ENCODE measurements around the gene OR10J5.

DNA sequence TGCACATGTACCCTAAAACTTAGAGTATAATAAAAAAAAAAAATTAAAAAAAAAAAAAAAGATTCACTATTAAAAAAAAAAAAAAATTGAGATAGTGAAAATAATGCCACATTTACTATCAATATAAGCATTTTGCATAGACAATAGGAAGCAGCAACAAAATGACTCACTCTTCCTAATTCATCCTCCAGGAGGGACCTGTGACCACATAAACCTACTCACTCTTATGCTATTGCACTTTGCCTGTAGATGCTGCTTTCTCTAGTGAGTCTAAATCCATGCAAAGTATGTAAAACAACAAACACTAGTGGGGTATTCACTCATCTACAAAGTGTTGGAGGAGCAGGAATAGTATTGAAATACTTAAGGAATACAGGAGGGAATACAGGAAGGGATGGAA is 2.9 kb downstream of the OR10J5 start:
- TF ChIP-seq, protein P1, sequence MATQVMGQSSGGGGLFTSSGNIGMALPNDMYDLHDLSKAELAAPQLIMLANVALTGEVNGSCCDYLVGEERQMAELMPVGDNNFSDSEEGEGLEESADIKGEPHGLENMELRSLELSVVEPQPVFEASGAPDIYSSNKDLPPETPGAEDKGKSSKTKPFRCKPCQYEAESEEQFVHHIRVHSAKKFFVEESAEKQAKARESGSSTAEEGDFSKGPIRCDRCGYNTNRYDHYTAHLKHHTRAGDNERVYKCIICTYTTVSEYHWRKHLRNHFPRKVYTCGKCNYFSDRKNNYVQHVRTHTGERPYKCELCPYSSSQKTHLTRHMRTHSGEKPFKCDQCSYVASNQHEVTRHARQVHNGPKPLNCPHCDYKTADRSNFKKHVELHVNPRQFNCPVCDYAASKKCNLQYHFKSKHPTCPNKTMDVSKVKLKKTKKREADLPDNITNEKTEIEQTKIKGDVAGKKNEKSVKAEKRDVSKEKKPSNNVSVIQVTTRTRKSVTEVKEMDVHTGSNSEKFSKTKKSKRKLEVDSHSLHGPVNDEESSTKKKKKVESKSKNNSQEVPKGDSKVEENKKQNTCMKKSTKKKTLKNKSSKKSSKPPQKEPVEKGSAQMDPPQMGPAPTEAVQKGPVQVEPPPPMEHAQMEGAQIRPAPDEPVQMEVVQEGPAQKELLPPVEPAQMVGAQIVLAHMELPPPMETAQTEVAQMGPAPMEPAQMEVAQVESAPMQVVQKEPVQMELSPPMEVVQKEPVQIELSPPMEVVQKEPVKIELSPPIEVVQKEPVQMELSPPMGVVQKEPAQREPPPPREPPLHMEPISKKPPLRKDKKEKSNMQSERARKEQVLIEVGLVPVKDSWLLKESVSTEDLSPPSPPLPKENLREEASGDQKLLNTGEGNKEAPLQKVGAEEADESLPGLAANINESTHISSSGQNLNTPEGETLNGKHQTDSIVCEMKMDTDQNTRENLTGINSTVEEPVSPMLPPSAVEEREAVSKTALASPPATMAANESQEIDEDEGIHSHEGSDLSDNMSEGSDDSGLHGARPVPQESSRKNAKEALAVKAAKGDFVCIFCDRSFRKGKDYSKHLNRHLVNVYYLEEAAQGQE (IDR thresholded peaks at IDR 0.05; ENCODE audit: low read depth), result no peak
- TF ChIP-seq, protein P2, sequence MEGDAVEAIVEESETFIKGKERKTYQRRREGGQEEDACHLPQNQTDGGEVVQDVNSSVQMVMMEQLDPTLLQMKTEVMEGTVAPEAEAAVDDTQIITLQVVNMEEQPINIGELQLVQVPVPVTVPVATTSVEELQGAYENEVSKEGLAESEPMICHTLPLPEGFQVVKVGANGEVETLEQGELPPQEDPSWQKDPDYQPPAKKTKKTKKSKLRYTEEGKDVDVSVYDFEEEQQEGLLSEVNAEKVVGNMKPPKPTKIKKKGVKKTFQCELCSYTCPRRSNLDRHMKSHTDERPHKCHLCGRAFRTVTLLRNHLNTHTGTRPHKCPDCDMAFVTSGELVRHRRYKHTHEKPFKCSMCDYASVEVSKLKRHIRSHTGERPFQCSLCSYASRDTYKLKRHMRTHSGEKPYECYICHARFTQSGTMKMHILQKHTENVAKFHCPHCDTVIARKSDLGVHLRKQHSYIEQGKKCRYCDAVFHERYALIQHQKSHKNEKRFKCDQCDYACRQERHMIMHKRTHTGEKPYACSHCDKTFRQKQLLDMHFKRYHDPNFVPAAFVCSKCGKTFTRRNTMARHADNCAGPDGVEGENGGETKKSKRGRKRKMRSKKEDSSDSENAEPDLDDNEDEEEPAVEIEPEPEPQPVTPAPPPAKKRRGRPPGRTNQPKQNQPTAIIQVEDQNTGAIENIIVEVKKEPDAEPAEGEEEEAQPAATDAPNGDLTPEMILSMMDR (IDR thresholded peaks at IDR 0.05 in 2 of 3, conservative IDR thresholded peaks at IDR 0.05 in 1 of 3; ENCODE audit: borderline replicate concordance in 1 of 3, insufficient read depth in 1 of 3, low read depth in 2 of 3, low read length in 2 of 3), result no peak
- TF ChIP-seq EZH2 (IDR thresholded peaks at IDR 0.05) (no peak), POLR2AphosphoS5 (IDR thresholded peaks at IDR 0.05; ENCODE audit: low read depth, low read length) (no peak), CEBPB (IDR thresholded peaks at IDR 0.05; ENCODE audit: low read depth) (no peak)
- TF ChIP-seq, protein P3, sequence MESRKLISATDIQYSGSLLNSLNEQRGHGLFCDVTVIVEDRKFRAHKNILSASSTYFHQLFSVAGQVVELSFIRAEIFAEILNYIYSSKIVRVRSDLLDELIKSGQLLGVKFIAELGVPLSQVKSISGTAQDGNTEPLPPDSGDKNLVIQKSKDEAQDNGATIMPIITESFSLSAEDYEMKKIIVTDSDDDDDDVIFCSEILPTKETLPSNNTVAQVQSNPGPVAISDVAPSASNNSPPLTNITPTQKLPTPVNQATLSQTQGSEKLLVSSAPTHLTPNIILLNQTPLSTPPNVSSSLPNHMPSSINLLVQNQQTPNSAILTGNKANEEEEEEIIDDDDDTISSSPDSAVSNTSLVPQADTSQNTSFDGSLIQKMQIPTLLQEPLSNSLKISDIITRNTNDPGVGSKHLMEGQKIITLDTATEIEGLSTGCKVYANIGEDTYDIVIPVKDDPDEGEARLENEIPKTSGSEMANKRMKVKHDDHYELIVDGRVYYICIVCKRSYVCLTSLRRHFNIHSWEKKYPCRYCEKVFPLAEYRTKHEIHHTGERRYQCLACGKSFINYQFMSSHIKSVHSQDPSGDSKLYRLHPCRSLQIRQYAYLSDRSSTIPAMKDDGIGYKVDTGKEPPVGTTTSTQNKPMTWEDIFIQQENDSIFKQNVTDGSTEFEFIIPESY (IDR thresholded peaks at IDR 0.05; ENCODE audit: extremely low read depth, insufficient replicate concordance, low read length), result no peak

All from HCT116 (cell line).